AG04450 (cell line): ENCODE results near the gene HOXB8. TPM values are rescaled to one million over a fixed set of nuclear protein-coding genes. Genes with fewer than 3 reads are reported as not detected.

Experiments used
- CTCF ChIA-PET: fragments of 300-600, 350-600 bp; formaldehyde crosslinking; extraction: SDS; loops from one replicate; lab custom pipeline; 2022; ENCODE audit warnings: antibody characterized with exemption, inconsistent platforms; lab: Charles Lee
- POLR2A ChIA-PET: fragments of 350-600 bp; formaldehyde crosslinking; extraction: SDS; loops from one replicate; lab custom pipeline; 2021; ENCODE audit warnings: antibody characterized with exemption, inconsistent platforms; lab: Yijun Ruan, JAX
- DNase-seq: peaks from one replicate; pipeline ENCODE4 v3.0.0-alpha.2; 2011; ENCODE audit warnings: low read depth, low spot score
- H3K27ac ChIP-seq: one replicate; pipeline ENCODE4 v1.5.1; 2012; ENCODE audit warnings: low read depth, low read length, control low read depth
- H3K27me3 ChIP-seq: one replicate; pipeline ENCODE4 v1.6.0; 2012; ENCODE audit warnings: low read length; ENCODE audit not compliant: control insufficient read depth, insufficient read depth
- H3K4me3 ChIP-seq: 2 replicates; pipeline ENCODE4 v1.5.1; 2011; ENCODE audit warnings: mild to moderate bottlenecking, low read depth, low read length, control low read depth
- H3K9me3 ChIP-seq: 2 replicates; pipeline ENCODE4 v1.5.1; 2012; ENCODE audit warnings: low read length; ENCODE audit not compliant: control insufficient read depth, insufficient read depth
- CTCF ChIP-seq: IDR thresholded peaks from 2 replicates; pipeline ENCODE4 v1.5.1; 2011; ENCODE audit warnings: low read depth, low read length, control low read depth, inconsistent platforms
- polyA plus RNA-seq: library from polyadenylated mRNA; depleted of rRNA; stranded (reverse); fragments of >200 nt; gene quantifications from 2 replicates; pipeline ENCODE4 v1.2.3, GENCODE V29; 2011

Gene HOXB8
- polyA plus RNA-seq, 1 experiment = 0.97 TPM

DNA sequence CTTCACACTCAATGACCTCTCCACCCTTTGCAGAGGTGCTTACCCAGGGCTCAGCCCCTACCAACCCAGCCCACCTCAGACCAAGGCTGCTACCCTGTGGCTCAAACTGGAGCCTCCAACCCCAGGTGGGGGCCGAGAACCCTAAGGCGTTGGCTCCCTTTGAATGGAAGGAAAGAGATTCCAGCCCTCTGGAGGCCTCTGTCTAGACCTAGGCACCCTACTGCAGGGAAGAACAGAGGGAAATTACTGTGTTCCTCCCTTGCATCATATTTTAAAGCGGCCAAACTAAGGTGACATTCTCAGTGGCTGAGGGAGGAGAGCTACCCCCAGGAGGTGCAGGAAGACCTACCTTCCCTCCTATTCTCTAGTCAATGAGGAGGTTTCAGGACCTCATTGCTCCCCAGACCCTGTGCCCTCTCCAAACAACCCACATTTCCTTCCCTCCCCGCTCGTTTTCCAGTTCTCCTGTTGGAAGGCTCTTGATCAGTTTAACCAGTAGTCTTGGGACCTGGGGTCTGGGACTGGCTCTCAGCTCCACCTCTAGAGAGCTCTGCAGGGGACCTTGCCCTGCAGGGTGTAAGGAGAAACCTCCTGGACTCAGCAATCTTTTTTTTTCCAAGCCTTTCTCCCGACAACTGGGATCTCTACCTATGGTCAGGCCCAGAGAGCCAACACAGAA lies 5.5 kb upstream of the HOXB8 start:
- no peak for TF ChIP-seq CTCF
- H3K27me3 ChIP-seq = peaks cover 96% of the 10 kb centered on the region
- peaks cover 6% of the 10 kb centered on the region; the same call in 1 of the 2 replicates for H3K9me3 ChIP-seq
- no peak for DNase-seq
- POLR2A ChIA-PET = no interaction called here
- H3K27ac ChIP-seq = peak overlapping the region; percentile 11
- H3K4me3 ChIP-seq = no peak overlapping the region
- CTCF ChIA-PET = interaction anchor here (0.6 to 3.9 kb wide), 6 partner anchors 279 to 490 kb away, joined by 3 to 42 read pairs (median 4); no protein-coding TSS in a partner anchor

DNA sequence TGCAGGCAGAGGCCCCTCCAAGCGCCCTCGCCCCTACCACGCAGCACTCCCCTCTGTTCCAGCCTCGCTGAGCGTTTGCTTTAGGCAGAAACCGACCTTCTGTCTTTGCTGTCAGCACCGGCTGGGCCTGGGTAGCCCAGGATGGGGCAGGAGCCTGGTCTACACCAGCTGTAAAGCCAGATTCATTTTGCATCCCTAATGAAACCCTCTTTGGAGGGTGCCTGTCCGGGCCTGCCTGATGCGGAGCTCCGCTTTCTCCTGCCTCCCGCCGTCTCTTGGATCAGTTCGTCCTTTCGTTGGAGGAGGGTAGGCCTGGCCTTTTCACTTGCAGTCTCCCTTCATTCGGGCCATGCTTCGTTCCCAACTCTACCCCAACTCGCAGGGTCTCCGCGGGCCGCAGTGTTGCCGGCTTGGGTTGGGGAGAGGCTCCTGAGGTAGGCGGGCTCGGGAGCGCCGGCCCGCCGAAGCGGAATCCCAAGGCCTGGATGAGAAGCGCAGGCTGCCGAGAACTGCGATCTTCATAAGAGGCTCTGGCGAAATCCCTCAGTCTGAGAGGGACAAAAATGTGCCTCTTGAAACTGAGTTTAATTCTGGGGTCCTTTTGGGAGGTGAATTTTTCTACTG lies 4.8 kb upstream of the HOXB8 start:
- Histone ChIP-seq H3K27me3 (peaks cover 97% of the 10 kb centered on the region), H3K4me3 (no peak overlapping the region), H3K9me3 (peaks cover 6% of the 10 kb centered on the region; the same call in 1 of the 2 replicates), H3K27ac (no peak overlapping the region)
- no peak for TF ChIP-seq CTCF
- DNase-seq = no peak
- CTCF ChIA-PET = interaction anchor here (0.9 to 3.9 kb wide), 5 partner anchors 104 to 312 kb away, joined by 3 to 42 read pairs (median 10); no protein-coding TSS in a partner anchor
- POLR2A ChIA-PET = no interaction called here

DNA sequence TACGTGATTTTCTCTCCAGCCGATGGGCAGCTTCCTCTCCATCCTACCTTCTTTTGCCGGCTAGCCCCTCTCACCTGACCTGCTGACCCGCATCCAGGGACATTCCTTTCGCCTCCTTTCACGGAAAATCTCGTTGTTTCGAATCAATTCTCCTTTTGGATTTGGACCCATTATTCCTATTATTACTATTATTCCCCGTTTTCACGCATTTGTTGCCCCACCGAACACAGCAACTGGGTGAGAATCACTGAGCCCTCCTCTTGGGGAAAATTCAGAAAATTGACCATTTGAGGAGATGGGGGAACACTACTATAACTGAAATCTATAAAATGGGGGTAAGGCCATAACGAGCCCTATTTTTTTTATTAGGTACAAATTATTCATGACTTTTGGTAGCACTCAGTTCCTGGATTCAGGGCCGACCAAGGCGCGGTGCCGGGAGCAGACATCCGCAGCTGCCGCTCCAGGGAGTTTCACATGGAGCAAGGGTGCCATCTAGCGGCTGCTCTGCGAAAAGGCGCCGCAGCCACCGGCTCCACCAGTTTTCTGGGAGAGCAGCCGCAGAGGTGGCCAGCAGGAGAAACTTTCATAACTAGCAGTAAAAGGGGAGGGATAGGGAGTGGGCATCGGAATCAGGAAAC lies 3.3 kb upstream of the HOXB8 start:
- no peak for DNase-seq
- Histone ChIP-seq H3K9me3 (peaks cover 6% of the 10 kb centered on the region; the same call in 1 of the 2 replicates), H3K27ac (no peak overlapping the region), H3K4me3 (no peak overlapping the region), H3K27me3 (peaks cover 96% of the 10 kb centered on the region)
- POLR2A ChIA-PET = interaction anchor here (1.2 kb wide), 1 partner anchor 25 kb away, joined by 3 read pairs; the partner anchor contains the start of gene HOXB5
- peak; percentile 96 for TF ChIP-seq CTCF
- CTCF ChIA-PET = interaction anchor here (0.6 to 3.9 kb wide), 30 partner anchors 9 to 600 kb away, joined by 3 to 42 read pairs (median 4); partner anchors contain the start of gene HOXB5

- TF ChIP-seq CTCF = no peak
- POLR2A ChIA-PET = interaction anchor here (1.2 kb wide), 1 partner anchor 24 kb away, joined by 3 read pairs; the partner anchor contains the start of gene HOXB5
- Histone ChIP-seq H3K9me3 (peaks cover 6% of the 10 kb centered on the region; the same call in 1 of the 2 replicates), H3K27ac (no peak overlapping the region), H3K4me3 (no peak overlapping the region), H3K27me3 (peaks cover 89% of the 10 kb centered on the region)
- CTCF ChIA-PET = interaction anchor here (0.9 to 3.9 kb wide), 18 partner anchors 25 to 600 kb away, joined by 3 to 42 read pairs (median 4); partner anchors contain the start of gene HOXB5
- no peak for DNase-seq
Observed at GRCh38 chr17:48617471-48618255, 2.6 kb upstream of the HOXB8 start.
